NCI-H2196 (cell line): ENCODE results near the gene FBXW11.

Experiments
- DNase-seq: peaks from one replicate; lab custom pipeline; 2025; ENCODE audit not compliant: unreplicated experiment; lab: John Stamatoyannopoulos, UW

FBXW11 gene

DNA sequence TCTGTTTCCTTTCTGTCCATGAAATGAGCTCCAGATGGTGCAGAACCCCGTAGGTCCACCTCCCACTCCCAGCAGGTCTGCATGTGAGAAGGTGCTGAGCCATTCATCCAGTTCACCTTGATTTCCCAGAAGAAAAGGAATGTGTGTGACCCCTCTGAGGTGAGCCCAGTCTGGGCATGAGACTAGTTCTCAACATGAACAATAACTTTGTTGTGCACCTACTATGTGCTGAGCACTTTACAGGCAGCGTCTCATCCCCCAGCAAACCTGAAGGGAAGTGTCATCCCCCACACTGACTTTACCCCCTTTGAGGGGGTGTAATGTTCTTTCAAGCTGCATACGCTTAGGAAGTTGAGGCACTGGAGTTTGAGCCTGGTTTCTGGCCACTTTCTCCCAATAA, 159.4 kb downstream of the FBXW11 start:
- no peak for DNase-seq

DNA sequence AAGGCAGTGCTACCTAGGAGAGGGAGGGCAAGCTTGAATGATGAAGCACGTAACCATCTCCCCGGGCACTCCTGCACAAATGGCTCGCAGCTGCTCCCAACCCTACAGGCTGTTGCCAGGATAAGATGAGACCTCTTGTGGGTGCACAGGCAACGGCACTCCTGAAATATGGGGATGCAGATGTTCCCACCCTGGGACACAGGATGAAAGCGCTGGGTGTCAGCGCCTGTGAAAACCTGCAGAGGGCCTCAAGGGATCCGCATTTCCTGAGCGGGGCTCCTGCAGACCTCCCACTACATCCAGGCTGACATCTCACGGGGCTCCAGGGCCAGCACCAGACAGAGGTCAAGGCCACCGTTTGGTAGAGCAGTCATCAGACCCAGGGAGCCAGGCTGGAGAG, 160.1 kb downstream of the FBXW11 start:
- DNase-seq, result no peak

DNA sequence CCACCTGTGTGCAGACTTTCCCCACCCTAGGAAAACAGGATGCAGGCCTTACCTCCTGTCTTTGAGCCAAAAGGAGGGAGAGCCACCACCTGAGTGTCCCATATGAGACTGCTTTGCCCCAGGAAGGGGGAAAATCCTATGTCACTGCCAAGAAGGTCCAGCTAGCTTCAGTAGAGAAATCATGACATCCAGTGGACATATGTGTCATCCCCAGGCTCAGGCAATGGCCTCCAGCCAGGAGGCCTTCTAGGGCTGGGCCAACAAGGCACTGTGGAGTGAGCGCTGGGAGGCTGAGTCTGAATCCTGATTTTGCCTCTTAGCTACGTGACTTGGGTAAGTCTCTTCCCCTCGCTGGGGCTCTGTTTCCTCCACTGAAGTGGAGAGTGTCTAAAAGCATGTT, 160.6 kb downstream of the FBXW11 start:
- peak; percentile 73 for DNase-seq

DNA sequence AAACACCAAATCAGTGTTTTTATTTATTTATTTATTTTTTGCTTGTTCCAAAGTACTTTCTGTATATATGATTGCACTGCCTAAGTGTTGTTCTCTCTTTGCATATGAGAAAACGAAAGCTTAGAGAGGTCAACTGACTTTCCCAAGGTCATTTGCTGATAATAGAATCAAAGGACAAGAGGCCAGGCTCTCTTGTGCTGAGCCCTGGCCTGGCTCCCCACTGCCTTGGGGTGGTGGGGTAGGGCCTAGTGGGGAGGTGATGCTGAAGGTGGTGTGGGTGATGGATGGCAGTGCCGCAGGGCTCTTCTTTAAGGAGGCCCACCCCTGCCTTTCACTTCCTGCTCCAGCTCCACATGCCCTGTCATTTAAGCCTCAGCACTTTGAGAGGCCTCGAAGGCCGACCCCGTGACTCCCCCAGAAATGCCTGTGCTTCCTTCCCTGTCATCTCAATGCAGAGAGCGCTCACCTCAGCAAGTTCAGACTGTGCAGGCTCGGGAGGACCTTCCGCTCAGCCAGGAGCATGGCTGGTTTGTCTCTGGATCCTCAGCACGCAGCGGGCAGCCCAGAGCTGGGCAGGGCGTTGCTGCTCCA, 161.3 kb downstream of the FBXW11 start:
- no peak for DNase-seq

DNA sequence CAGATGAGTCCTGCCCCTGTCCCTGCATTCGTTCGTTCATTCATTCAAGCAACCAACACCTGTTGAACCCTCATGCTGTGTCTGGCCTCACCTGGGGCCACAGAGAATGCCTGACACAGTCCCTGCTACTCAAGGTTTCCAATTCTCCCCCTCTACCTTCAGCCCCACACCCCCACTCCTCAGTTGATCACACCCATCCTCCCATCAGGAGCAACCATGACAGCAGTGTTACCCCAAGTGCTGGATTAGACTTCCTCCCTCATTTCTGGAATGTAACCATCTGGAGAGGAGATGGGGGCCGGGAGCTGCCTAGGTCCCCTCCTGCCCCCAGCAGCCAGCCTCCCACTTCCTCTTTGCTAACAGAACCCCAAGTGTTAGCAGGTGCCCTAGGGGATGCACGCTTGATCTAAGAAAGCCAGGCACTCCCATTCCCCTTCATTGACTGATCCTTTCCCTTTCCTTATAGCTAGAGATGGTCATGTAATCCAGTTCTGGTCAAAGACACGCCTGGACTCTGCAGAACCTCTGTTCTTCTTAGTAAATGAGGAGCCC, 163.6 kb downstream of the FBXW11 start:
- no peak for DNase-seq

DNA sequence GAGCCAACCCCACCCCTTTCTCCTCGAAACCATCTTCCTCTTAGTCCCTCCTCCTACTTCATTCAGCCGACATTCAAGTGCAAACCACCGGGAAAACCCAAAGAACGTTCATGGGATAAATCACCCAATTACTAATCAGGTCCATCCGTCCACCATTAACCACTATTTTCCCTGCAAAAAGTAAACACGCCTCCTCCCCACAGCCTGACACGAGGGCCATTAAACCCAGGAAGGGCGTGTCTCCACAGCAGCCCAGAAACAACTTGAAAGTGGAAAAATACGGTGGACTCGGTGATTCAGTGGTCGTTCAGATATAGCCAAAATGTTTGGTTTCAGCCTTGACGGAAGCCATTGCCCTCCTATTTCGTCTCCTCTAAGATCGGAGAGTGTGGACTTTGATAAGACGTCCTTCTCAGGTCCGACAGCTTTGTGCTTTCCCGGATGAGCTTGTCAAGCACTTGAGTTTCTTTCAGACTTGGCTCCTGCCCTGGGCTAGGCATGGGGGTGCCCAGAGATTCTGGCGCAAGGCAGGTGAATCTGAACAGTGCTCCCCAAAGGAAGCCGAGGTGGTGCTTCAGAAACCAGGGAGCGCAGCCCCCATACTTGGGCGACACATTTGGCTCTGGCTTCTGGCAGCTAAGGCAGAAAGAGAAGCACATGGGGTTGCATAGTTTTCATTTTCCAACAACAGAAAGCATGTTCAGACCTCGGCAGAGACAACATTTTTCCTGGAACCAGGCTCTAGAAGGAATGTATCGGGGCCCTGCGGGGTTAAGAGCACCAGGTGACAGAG, 164.3 kb downstream of the FBXW11 start:
- DNase-seq, result no peak

DNA sequence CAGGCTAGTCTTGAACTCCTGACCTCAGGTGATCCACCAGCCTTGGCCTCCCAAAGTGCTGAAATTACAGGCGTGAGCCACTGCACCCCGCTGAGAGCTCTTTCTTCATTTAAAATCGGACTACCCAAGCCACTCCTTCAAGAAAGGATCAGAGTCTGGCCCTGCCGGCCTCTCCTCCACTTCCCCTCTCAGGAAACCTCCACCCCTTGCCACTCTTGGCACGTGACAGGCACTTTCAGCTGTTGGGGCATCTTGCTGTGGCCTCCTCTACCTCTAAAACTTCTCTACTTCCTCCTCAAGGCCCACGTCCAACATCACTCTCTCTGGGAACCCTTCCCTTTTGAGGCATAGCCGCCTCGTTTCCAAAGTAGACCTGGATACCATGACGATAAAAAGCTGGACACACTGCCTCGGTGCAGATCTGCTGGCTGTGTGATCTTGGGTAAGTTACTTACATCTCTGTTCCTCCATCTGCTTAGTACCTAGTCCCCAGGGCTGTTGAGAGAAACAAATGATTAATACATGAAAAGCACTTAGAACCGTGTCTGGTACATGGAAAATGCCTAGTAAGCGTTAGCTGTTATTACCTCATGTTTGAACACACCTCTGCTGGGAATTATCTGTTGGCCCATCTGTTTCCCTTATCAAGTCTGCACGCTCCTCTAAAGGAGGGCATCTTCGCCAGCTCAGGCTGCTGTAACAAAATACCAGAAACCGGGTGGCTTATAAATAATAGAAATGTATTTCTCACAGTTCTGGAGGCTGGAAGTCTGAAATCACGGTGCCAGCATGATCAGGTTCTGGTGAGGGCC, 165.5 kb downstream of the FBXW11 start:
- peak; percentile 7 for DNase-seq

DNA sequence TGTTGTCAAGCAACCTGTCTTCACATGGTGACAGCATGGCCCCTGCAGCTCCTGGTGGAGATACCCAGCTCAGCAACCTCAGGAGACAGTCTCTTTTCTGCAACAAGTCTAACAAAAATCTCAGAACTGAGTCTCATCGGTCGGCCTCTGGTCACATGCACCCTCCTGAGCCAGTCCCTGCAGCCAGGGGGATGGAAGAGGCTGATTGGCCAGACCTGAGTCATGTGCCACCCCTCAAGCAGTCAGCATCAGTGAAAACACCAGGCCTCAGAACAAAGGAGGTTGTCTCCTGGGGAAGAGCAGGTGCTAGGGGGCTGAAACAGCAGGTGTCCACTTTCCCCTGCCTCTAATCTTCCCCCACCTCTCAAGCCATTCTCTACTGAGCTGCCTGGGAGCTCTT, 166.4 kb downstream of the FBXW11 start:
- peak; percentile 34 for DNase-seq

DNA sequence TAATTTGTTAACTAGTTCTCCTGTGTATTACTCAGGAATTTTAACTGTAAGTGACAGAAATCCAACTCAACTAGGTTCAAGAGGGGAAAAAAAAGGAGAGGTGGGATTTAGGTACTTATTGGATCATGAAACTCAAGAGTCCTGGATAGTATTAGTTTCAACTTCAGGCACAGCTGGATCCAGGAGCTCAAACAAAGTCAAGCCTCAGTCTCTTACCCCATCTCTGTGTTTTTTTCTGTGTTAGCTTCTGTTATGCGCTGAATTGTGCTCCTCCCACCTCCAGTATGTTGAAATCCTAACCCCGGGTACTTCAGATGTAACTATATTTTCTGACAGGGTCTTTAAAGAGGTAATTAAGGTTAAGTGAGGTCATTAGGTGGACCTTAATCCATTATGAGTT, 167.3 kb downstream of the FBXW11 start:
- no peak for DNase-seq

DNA sequence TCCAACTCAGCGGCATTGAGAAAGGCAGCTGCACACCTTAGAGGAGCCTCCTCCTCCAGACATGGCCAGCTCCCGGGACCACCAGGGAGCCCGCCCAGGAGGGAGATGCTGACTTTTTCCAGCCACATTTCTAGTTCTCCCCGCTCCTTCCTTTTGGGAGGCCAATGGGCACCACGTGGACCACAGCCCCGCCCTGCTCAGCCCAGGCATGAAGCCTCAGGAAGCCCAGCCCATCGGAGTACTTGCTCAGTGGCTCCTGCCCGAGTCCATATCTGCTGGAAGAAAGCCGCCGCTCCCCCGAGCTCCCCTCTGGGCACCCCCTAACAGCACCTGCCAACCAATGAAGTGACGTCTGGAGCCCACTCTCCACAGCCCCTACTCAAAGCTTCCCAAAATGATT, 168.4 kb downstream of the FBXW11 start:
- no peak for DNase-seq

DNA sequence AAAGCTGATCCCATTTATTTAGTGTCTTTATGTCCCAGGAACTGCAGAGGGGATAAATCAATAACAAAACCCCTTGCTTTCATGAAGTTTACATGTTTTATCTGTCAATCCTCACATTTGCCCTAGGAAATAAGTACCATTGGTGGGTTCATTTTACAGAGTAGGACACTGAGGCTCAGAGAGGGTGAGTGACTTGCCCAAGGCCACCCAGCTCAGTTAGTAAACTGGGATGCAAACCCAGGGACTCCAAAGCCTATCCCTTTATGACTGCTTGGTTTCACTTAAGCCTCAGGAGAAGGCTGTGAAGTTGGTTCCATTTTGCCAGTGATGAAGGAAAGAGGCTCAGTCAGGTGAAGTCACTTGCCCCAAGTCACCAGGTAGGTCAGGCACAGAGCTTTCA, 168.9 kb downstream of the FBXW11 start:
- DNase-seq, result no peak

DNA sequence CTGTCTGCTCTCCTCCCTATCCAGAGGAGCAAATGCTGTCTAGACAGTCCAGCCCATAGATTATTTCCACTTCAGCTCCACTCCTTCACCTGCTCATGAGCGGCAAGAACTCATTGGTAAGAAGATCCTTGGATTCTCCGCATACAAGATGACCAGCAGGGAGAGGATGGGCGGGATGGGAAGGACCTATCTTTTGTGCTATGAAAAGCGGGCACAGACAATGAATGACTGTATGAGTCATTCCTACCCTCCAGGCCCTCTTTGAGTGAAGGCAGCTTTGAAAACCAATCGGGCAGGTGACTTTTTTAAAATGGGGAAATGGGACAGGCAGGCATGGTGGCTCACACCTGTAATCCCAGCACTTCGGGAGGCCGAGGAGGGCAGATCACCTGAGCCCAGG, 171.4 kb downstream of the FBXW11 start:
- DNase-seq, result peak; percentile 52

DNA sequence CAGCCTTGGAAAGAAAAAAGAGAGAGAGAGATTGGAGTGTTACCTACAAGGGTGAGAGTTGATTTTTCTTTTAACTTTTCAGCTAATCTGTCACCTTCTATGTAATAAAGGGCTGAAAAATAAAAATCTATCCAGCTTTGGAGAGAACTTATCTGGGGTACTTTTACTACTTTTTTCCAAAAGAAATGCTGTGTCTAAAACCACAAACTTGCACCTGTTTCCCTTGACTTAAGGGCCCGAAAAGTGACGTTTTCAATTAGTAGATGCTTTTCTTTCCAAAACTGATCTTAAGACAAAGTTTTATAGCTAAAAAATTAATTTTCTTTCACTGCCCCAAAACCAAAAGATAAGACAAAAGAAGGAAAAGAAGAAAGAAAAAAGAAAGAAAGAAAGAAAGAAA, 172.0 kb downstream of the FBXW11 start:
- no peak for DNase-seq

DNA sequence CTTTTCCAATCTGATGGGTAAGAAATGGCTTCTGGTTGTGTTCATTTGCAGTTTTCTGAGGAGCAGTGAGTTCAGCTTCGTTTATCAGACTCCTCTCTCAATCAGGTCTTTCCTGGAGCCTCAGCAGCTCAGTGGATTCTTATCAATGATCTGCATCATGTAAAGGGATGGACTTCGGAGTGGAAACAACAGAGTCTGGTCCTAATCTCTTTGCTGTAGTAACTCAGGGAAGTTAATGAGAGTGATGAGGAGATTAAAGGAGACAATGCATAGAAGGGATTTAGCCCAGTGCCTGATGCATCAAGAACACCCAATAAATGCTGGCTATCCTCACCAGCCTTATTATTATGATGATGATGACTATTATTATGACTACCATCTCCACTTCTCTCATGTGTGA, 173.7 kb downstream of the FBXW11 start:
- DNase-seq, result no peak

DNA sequence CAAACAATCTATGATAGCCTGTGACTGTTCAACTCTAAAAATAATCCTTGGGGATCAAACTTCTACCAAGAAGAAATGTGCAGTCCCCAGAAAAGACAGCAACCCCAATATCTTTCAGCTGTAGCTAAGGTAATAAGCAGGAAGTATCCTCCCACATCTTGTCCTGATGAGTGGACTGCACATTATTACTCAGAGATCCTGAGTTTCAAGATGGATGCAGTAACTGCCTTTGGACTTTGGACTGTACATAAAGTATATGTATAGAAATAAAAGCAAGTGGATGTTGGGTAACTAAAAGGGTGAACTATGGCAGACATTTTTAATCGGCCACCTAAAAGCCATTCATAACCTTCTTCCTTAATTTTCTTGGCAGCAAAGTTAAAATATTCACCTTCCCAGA, 175.8 kb downstream of the FBXW11 start:
- no peak for DNase-seq

DNA sequence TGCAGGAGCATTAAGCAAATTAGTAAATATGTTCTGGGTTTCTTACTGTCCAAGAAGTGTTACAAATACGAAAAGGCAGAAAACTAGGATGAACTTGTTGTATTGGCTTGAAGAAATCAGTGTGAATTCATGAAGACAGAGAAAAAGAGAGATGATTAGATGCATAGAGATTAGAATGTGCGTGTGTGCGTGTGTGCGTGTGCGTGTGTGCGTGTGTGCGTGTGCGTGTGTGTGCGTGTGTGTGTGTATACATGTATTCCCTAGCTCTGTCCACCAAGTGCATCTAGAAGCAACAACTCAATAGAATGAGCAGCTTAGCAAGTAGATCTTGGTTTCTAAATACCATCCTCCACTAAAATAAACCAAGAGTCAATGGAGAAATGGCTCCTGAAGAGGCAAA, 179.3 kb downstream of the FBXW11 start:
- no peak for DNase-seq

DNA sequence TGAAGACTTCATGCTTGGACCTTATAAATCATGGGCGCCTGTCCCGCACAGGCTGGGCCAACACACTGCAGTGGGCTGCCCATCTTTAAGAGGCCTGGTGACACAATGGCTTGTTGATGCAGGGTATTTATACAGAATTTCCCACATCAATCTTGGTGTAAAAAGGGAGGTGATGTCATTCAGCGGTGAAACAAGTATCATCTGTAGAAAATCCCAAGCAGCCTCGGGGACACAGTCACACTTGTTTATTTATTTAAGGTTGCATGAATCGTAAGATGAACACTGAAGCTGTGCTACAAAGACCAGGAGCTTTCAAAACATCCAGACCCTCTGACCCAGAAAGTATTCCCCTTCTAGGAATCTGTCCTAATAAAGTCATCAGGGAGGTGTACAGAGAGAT, 180.3 kb downstream of the FBXW11 start:
- no peak for DNase-seq

DNA sequence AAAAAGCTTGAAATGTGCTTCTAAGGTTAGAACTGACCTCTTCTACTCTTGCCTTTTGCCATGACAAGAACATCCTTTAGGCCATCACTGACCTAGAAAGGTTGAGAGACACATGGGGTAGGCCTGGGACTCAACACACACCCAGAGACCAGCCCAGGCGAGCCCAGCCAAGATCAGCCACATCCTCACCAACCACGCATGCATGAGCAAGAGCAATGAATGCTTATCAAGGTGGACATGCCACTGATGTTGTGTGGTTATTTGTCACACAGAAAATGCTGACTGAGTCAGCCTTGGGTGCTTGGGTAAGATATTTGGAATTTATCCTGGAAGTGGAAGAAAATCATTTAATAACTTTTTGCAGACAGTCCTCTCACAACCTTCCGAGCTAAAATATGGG, 181.4 kb downstream of the FBXW11 start:
- no peak for DNase-seq

DNA sequence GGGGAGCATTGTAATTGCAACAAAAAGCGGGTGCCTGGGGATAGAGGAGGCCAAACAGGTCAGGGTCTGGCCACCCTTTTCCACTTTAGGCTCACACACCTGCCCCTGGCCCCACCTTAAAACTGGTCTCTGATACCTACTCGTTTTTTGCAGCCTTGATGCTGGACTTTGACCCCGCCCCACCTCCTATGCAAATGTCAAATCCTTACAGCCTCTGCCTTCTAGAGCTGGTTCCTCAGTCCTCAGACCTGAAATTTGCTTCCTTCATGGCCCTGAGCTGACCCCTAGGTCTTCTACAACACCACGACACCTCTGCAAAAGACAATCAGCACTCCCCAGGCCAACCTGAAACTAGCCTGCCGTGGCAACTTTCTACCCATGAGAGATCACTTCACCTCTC, 183.2 kb downstream of the FBXW11 start:
- no peak for DNase-seq

DNA sequence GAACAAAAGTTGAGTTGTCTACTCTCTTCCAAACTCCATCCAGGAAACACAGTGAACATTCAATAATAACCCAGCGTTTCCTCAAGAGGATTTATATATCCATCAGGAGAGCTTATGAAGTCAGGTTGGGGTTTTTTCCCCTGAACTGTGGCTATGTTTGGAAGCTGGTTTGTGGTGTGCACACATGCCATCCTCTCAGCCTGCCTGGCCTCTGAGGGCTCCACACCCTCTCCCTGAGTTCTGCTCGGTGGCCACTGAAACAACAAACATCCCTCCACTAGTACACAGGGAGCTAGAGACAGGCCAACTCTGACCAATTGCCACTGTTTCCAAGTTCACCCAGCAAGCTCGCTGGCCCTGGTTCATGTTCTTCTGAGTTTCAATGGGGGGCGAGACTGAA, 185.2 kb downstream of the FBXW11 start:
- no peak for DNase-seq

DNA sequence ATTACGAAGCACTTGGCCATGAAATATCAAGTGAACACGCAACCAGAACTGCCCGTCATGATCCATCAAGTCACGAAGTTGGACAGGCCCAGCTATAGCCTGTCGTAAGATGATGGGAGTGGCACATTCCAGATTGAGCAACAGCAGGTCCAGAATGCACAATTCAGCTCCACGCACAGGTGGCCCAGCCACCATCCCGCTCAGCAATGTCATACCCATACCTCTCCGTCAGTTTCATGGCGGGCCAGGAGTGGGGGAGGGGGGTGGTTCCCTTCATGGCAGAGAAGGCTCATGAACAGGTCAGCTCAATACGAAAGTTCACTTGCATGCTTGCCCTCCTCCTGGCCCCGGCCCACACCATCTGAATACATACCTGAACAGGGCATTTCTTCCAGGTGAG, 185.9 kb downstream of the FBXW11 start:
- DNase-seq, result no peak

DNA sequence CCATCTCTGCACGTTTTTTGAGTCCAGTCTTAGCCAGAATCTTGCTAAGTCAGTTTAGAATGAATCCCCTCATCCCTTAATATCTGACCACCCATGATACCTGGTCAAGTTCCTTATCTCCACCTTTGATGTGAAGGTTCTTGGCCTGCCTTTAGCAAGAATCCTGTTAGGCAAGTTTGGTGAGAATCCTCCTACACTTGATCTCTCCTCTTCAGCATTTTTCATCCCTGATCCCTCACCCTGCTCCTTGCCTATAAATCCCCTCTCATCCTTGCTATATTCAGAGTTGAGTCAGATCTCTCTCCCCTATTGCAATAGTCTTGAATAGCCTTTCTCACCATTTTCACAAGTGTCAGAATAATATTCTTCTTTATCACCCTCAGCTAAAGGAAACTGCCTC, 189.8 kb downstream of the FBXW11 start:
- DNase-seq, result no peak
